CD4-positive, alpha-beta T cell treated with Interleukin-6 at 100 ng/mL for 8 hours (primary cell): ENCODE results near the gene GNPNAT1.
"Not testable (repeated sequence)": the region's sequence is repeated elsewhere in the genome, so short reads cannot be mapped to it uniquely, and the experiment has no call there.

Experiments used
- DNase-seq: peaks from one replicate; pipeline ENCODE4 v3.0.0-alpha.2; 2020; ENCODE audit warnings: mixed read lengths, low spot score

The GNPNAT1 gene

GRCh38 chr14:52790011-52790755 is 1.2 kb downstream of the GNPNAT1 start:
- no peak for DNase-seq

- no peak for DNase-seq
Observed at GRCh38 chr14:52789118-52789517, 2.3 kb downstream of the GNPNAT1 start.

- no peak for DNase-seq
Observed at GRCh38 chr14:52786887-52787286, 4.5 kb downstream of the GNPNAT1 start.

GRCh38 chr14:52783206-52783605 is 8.2 kb downstream of the GNPNAT1 start:
- DNase-seq = no peak

GRCh38 chr14:52781629-52782028 is 9.8 kb downstream of the GNPNAT1 start:
- no peak for DNase-seq

GRCh38 chr14:52780893-52781292 is 10.5 kb downstream of the GNPNAT1 start:
- no peak for DNase-seq

GRCh38 chr14:52778702-52779101 is 12.7 kb downstream of the GNPNAT1 start:
- DNase-seq = no peak

- DNase-seq = no peak
Observed at GRCh38 chr14:52776816-52777215, 14.6 kb downstream of the GNPNAT1 start.

- no peak for DNase-seq
Observed at GRCh38 chr14:52769887-52770286, 21.5 kb downstream of the GNPNAT1 start.

GRCh38 chr14:52767058-52767833 is 24.2 kb downstream of the GNPNAT1 start:
- no peak for DNase-seq

- not testable (repeated sequence) for DNase-seq
Observed at GRCh38 chr14:52762923-52763322, 28.5 kb downstream of the GNPNAT1 start.

GRCh38 chr14:52759145-52759544 is 32.3 kb downstream of the GNPNAT1 start:
- DNase-seq = no peak

GRCh38 chr14:52755607-52756316 is 35.6 kb downstream of the GNPNAT1 start:
- DNase-seq = no peak

- DNase-seq = no peak
Observed at GRCh38 chr14:52748647-52749292, 42.6 kb downstream of the GNPNAT1 start.

GRCh38 chr14:52741865-52742264 is 49.5 kb downstream of the GNPNAT1 start:
- DNase-seq = peak; percentile 42

- DNase-seq = no peak
Observed at GRCh38 chr14:52740751-52741150, 50.7 kb downstream of the GNPNAT1 start.

GRCh38 chr14:52738409-52738808 is 53.0 kb downstream of the GNPNAT1 start:
- DNase-seq = no peak

GRCh38 chr14:52735921-52736489 is 55.4 kb downstream of the GNPNAT1 start:
- no peak for DNase-seq

GRCh38 chr14:52733824-52734223 is 57.6 kb downstream of the GNPNAT1 start:
- DNase-seq = no peak

GRCh38 chr14:52730709-52731111 is 60.7 kb downstream of the GNPNAT1 start:
- no peak for DNase-seq

- DNase-seq = peak; percentile 98
Observed at GRCh38 chr14:52729925-52730708, 61.3 kb downstream of the GNPNAT1 start, which contains the start of gene STYX. Gene STYX, plus strand, starts transcription at chr14:52730166. Its CDS starts 309 bp downstream, at chr14:52730475.
